Left ventricle myocardium inferior (tissue), 1 donor: Measurements from ENCODE around the gene PRIM2. TPM values are rescaled to one million over a fixed set of nuclear protein-coding genes. Genes with fewer than 3 reads are reported as not detected.

Experiments
- DNase-seq: peaks from one replicate; pipeline ENCODE4 v3.0.0-alpha.2; 2020
- H3K27ac ChIP-seq: fragments of 200-600 bp; replicated peaks from 2 replicates; pipeline ENCODE4 v1.8.0; 2021
- H3K27me3 ChIP-seq: fragments of 200-600 bp; 2 replicates; pipeline ENCODE4 v1.8.0; 2021; ENCODE audit warnings: low read depth
- H3K36me3 ChIP-seq: fragments of 200-600 bp; 2 replicates; pipeline ENCODE4 v1.8.0; 2021
- H3K4me1 ChIP-seq: fragments of 200-600 bp; 2 replicates; pipeline ENCODE4 v1.8.0; 2021
- H3K4me3 ChIP-seq: fragments of 200-600 bp; 2 replicates; pipeline ENCODE4 v1.8.0; 2021; ENCODE audit warnings: mild to moderate bottlenecking, moderate library complexity
- H3K9me3 ChIP-seq: fragments of 200-600 bp; replicated peaks from 2 replicates; pipeline ENCODE4 v1.8.0; 2021
- CTCF ChIP-seq: fragments of 200-600 bp; IDR thresholded peaks from 2 replicates; pipeline ENCODE4 v1.8.0; 2021; ENCODE audit warnings: antibody characterized with exemption, mild to moderate bottlenecking, borderline replicate concordance
- intact Hi-C: fragments of 100-400 bp; cut with micrococcal nuclease; formaldehyde crosslinking; loops from one replicate; pipeline ENCODE4 v1.11.0; 2022
- total RNA-seq: library from RNA; stranded (reverse); fragmentation: NEBNext Ultra II Directional; extraction: Animal tissue kit (Norgen Biotek cat#: 25700); gene quantifications from one replicate; pipeline ENCODE4 v1.2.1, GENCODE V29; 2021
- donor health status: DM: no; HTN: yes; CAD: no; lungs with severe emphysema.

Gene PRIM2
- total RNA-seq, 1 donor from 2014 or later = 3.2 TPM

GRCh38 chr6:57316581-57317059, 810 bp upstream of the PRIM2 start:
- DNase-seq = peak; percentile 76
- intact Hi-C loops = loop anchor here (2.0 kb wide), 1 partner anchor 414 kb away; no protein-coding TSS in a partner anchor
- peaks cover 19% of the 10 kb centered on the region for H3K36me3 ChIP-seq
- H3K4me1 ChIP-seq = peaks cover 31% of the 10 kb centered on the region
- no peaks in the 10 kb centered on the region for H3K27me3 ChIP-seq
- TF ChIP-seq CTCF = peak; percentile 81
- H3K27ac ChIP-seq = peak overlapping the region; percentile 72
- H3K9me3 ChIP-seq = no peaks in the 10 kb centered on the region
- peak overlapping the region; percentile 80 for H3K4me3 ChIP-seq

- no peaks in the 10 kb centered on the region for H3K4me1 ChIP-seq
- no peak overlapping the region for H3K27ac ChIP-seq
- no peak for DNase-seq
- no peaks in the 10 kb centered on the region for H3K27me3 ChIP-seq
- H3K9me3 ChIP-seq = peaks cover 11% of the 10 kb centered on the region
- H3K4me3 ChIP-seq = no peak overlapping the region
- peaks cover 61% of the 10 kb centered on the region for H3K36me3 ChIP-seq
- intact Hi-C loops = no loop called here
- TF ChIP-seq CTCF = peak; percentile 56
Observed at GRCh38 chr6:57324538-57324937, 7.1 kb downstream of the PRIM2 start.

GRCh38 chr6:57327311-57327710, 9.9 kb downstream of the PRIM2 start:
- Histone ChIP-seq H3K4me1 (no peaks in the 10 kb centered on the region), H3K9me3 (peaks cover 39% of the 10 kb centered on the region), H3K27ac (no peak overlapping the region), H3K4me3 (no peak overlapping the region), H3K27me3 (no peaks in the 10 kb centered on the region), H3K36me3 (peaks cover 64% of the 10 kb centered on the region)
- intact Hi-C loops = no loop called here
- no peak for DNase-seq
- no peak for TF ChIP-seq CTCF

GRCh38 chr6:57328074-57328473, 10.6 kb downstream of the PRIM2 start:
- H3K36me3 ChIP-seq = peaks cover 72% of the 10 kb centered on the region
- H3K27ac ChIP-seq = no peak overlapping the region
- no peak for DNase-seq
- H3K9me3 ChIP-seq = peaks cover 47% of the 10 kb centered on the region
- H3K4me3 ChIP-seq = no peak overlapping the region
- H3K4me1 ChIP-seq = no peaks in the 10 kb centered on the region
- intact Hi-C loops = no loop called here
- no peaks in the 10 kb centered on the region for H3K27me3 ChIP-seq
- TF ChIP-seq CTCF = no peak

GRCh38 chr6:57329933-57330332, 12.5 kb downstream of the PRIM2 start:
- Histone ChIP-seq H3K4me1 (no peaks in the 10 kb centered on the region), H3K9me3 (peaks cover 50% of the 10 kb centered on the region), H3K27ac (no peak overlapping the region), H3K36me3 (peaks cover 89% of the 10 kb centered on the region), H3K4me3 (no peak overlapping the region), H3K27me3 (no peaks in the 10 kb centered on the region)
- intact Hi-C loops = no loop called here
- no peak for TF ChIP-seq CTCF
- DNase-seq = no peak
